Muscle layer of colon (tissue), 2 donors: ENCODE results near the gene LRMDA.

ENCODE experiments used
- H3K27ac ChIP-seq: one replicate; pipeline ENCODE4 v1.7.0; 2013; ENCODE audit warnings: low read depth, mild to moderate bottlenecking, low read length, moderate library complexity
- H3K27me3 ChIP-seq, 2 donors: one replicate each; pipeline ENCODE4 v1.7.0; 2013; ENCODE audit warnings: low read length in 2 of 2, mild to moderate bottlenecking in 2 of 2; ENCODE audit not compliant: insufficient read depth in 2 of 2, control insufficient read depth in 1 of 2
- H3K36me3 ChIP-seq: one replicate; pipeline ENCODE4 v1.7.0; 2013; ENCODE audit warnings: mild to moderate bottlenecking, low read length; ENCODE audit not compliant: insufficient read depth
- H3K4me1 ChIP-seq: one replicate; pipeline ENCODE4 v1.7.0; 2013; ENCODE audit warnings: mild to moderate bottlenecking, low read length; ENCODE audit not compliant: insufficient read depth
- H3K4me3 ChIP-seq, 2 donors: one replicate each; pipeline ENCODE4 v1.7.0; 2013; ENCODE audit warnings: low read length in 2 of 2, low read depth in 1 of 2, mild to moderate bottlenecking in 1 of 2, moderate library complexity in 1 of 2
- H3K9ac ChIP-seq: one replicate; pipeline ENCODE4 v1.7.0; 2013; ENCODE audit warnings: low read length
- H3K9me3 ChIP-seq: one replicate; pipeline ENCODE4 v1.7.0; 2013; ENCODE audit warnings: mild to moderate bottlenecking, low read length
- donor health status: abdominal sarcoma.
- donor health status: Adenocarcinoma of cecum.

LRMDA gene

GRCh38 chr10:76033457-76034196, 602.2 kb downstream of the LRMDA start:
- no peaks in the 10 kb centered on the region for H3K27me3 ChIP-seq
- no peaks in the 10 kb centered on the region for H3K9me3 ChIP-seq
- peaks cover 27% of the 10 kb centered on the region for H3K4me1 ChIP-seq
- H3K27ac ChIP-seq = no peak overlapping the region
- no peak overlapping the region for H3K9ac ChIP-seq
- H3K36me3 ChIP-seq = no peaks in the 10 kb centered on the region
- no peak overlapping the region for H3K4me3 ChIP-seq

GRCh38 chr10:76034353-76035205, 603.2 kb downstream of the LRMDA start:
- H3K4me3 ChIP-seq = no peak overlapping the region
- no peak overlapping the region for H3K27ac ChIP-seq
- H3K9me3 ChIP-seq = no peaks in the 10 kb centered on the region
- H3K27me3 ChIP-seq = no peaks in the 10 kb centered on the region
- no peaks in the 10 kb centered on the region for H3K36me3 ChIP-seq
- no peak overlapping the region for H3K9ac ChIP-seq
- peaks cover 27% of the 10 kb centered on the region for H3K4me1 ChIP-seq

GRCh38 chr10:76035206-76036110, 604.0 kb downstream of the LRMDA start:
- no peaks in the 10 kb centered on the region for H3K9me3 ChIP-seq

GRCh38 chr10:76036111-76036940, 604.9 kb downstream of the LRMDA start:
- no peaks in the 10 kb centered on the region for H3K36me3 ChIP-seq
- no peak overlapping the region for H3K27ac ChIP-seq
- peak overlapping the region in 1 of 2 donors; percentile 11 for H3K4me3 ChIP-seq
- no peaks in the 10 kb centered on the region for H3K27me3 ChIP-seq
- H3K9ac ChIP-seq = no peak overlapping the region
- no peaks in the 10 kb centered on the region for H3K9me3 ChIP-seq
- H3K4me1 ChIP-seq = peaks cover 27% of the 10 kb centered on the region

More at GRCh38 chr10:76035206-76036110, 604.0 kb downstream of the LRMDA start:
- Histone ChIP-seq H3K27ac (no peak overlapping the region), H3K4me3 (peak overlapping the region in 1 of 2 donors; percentile 11), H3K9ac (no peak overlapping the region), H3K4me1 (peaks cover 27% of the 10 kb centered on the region), H3K36me3 (no peaks in the 10 kb centered on the region), H3K27me3 (no peaks in the 10 kb centered on the region)

- Histone ChIP-seq H3K4me1 (peaks cover 27% of the 10 kb centered on the region), H3K9me3 (no peaks in the 10 kb centered on the region), H3K36me3 (no peaks in the 10 kb centered on the region), H3K9ac (no peak overlapping the region), H3K4me3 (no peak overlapping the region), H3K27ac (no peak overlapping the region), H3K27me3 (no peaks in the 10 kb centered on the region)
These were observed 605.5 kb downstream of the LRMDA start for GRCh38 chr10:76036962-76037361.

GRCh38 chr10:76037531-76038155, 606.2 kb downstream of the LRMDA start:
- Histone ChIP-seq H3K27me3 (no peaks in the 10 kb centered on the region), H3K27ac (no peak overlapping the region), H3K36me3 (no peaks in the 10 kb centered on the region), H3K4me3 (no peak overlapping the region), H3K9me3 (no peaks in the 10 kb centered on the region), H3K9ac (no peak overlapping the region), H3K4me1 (peaks cover 27% of the 10 kb centered on the region)

- Histone ChIP-seq H3K4me1 (peaks cover 22% of the 10 kb centered on the region), H3K27ac (no peak overlapping the region), H3K9me3 (no peaks in the 10 kb centered on the region), H3K27me3 (no peaks in the 10 kb centered on the region), H3K9ac (no peak overlapping the region), H3K4me3 (no peak overlapping the region), H3K36me3 (no peaks in the 10 kb centered on the region)
These were observed 607.3 kb downstream of the LRMDA start for GRCh38 chr10:76038696-76039095.

- no peak overlapping the region for H3K27ac ChIP-seq
- no peaks in the 10 kb centered on the region for H3K9me3 ChIP-seq
- peaks cover 15% of the 10 kb centered on the region for H3K4me1 ChIP-seq
- no peak overlapping the region for H3K9ac ChIP-seq
- no peaks in the 10 kb centered on the region for H3K27me3 ChIP-seq
- H3K36me3 ChIP-seq = no peaks in the 10 kb centered on the region
- H3K4me3 ChIP-seq = no peak overlapping the region
These were observed 608.8 kb downstream of the LRMDA start for GRCh38 chr10:76040107-76040829.

- Histone ChIP-seq H3K4me1 (peaks cover 10% of the 10 kb centered on the region), H3K9me3 (no peaks in the 10 kb centered on the region), H3K27ac (no peak overlapping the region), H3K9ac (no peak overlapping the region), H3K27me3 (no peaks in the 10 kb centered on the region), H3K36me3 (no peaks in the 10 kb centered on the region), H3K4me3 (no peak overlapping the region)
These were observed 609.4 kb downstream of the LRMDA start for GRCh38 chr10:76040830-76041220.

- Histone ChIP-seq H3K9me3 (no peaks in the 10 kb centered on the region), H3K36me3 (no peaks in the 10 kb centered on the region), H3K27me3 (no peaks in the 10 kb centered on the region), H3K27ac (no peak overlapping the region), H3K4me3 (no peak overlapping the region), H3K4me1 (peaks cover 5% of the 10 kb centered on the region), H3K9ac (no peak overlapping the region)
These were observed 610.1 kb downstream of the LRMDA start for GRCh38 chr10:76041551-76041950.
